ENCODE measurements around the gene PSMC3. TPM values are rescaled to one million over a fixed set of nuclear protein-coding genes. Genes with fewer than 3 reads are reported as not detected.
A peak's percentile ranks its signal among the peaks of the same experiment; 100 is the strongest.

The PSMC3 gene
- total and polyA plus RNA-seq, 2 of the 13 experiments (the other 11 are each of a cell fraction or from before 2014, with no cell fraction given), result 75.8 to 214 TPM

DNA sequence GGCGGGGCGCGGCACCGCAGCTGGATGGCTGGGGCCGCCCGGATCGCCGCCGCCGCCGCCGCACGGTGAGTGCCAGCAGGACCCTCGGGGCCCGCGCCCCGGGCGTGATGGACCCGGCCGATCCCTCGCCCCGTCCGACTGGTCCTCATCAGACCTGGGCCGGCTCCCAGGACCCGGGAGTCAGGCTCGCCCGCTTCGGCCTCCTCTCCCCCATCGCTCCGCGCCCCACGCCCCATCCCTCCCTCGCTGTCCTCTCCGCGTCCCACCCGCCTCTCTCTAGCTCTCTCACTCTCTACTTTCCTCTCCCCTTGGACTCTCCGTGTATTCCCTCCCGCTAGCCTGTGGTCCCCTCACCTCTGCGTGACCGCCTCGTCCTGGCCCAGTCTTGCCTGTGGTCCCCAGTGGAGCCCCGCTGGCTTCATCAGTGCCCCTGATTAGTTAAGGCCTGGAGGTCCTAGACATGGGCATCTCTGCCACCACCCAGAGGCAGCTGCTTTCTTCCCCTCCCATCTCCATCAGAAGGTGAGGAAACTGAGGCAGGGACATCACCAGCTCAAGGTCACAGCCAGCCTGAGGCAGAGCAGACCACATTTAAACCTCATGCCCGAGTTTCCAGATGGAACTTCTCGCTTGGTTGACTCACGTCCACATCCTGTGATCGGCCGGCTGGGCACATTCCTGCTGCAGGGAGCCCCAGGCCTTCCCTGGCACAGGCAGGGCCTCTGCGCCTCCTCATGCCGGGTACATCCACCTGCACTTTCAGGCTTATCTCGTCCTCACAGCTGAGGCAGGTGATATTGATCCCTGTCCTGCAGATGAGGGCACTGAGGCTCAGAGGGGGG is 17.4 kb downstream of the PSMC3 start (continued):
- TF ChIP-seq ZNF350 (CRISPR knock-in tag; IDR thresholded peaks at IDR 0.05; ENCODE audit: borderline replicate concordance, low read depth) (peak; percentile 47), ZNF777 (CRISPR knock-in tag; IDR thresholded peaks at IDR 0.05) (peak; percentile 9; the same call in 1 of the 2 replicates), ZNF572 (CRISPR knock-in tag; IDR thresholded peaks at IDR 0.05) (0 out of 2 replicates have a peak, but pooled peaks have one; percentile 64), DZIP1 (CRISPR knock-in tag; IDR thresholded peaks at IDR 0.05) (peak; percentile 65; the same call in 1 of the 2 replicates), BRD4 (CRISPR knock-in tag; IDR thresholded peaks at IDR 0.05) (peak; percentile 38; the same call in 1 of the 2 replicates), GABPA (IDR thresholded peaks at IDR 0.05; ENCODE audit: low read depth, low read length) (no peak), GABPA (CRISPR knock-in tag; IDR thresholded peaks at IDR 0.05; ENCODE audit: low read depth) (peak; percentile 16; the same call in 1 of the 2 replicates), ZFP90 (CRISPR knock-in tag; IDR thresholded peaks at IDR 0.05; ENCODE audit: borderline replicate concordance) (no peak), XRCC5 (optimal IDR thresholded peaks at IDR 0.05; ENCODE audit: low read length) (no peak)
- TF ChIP-seq, protein P1, sequence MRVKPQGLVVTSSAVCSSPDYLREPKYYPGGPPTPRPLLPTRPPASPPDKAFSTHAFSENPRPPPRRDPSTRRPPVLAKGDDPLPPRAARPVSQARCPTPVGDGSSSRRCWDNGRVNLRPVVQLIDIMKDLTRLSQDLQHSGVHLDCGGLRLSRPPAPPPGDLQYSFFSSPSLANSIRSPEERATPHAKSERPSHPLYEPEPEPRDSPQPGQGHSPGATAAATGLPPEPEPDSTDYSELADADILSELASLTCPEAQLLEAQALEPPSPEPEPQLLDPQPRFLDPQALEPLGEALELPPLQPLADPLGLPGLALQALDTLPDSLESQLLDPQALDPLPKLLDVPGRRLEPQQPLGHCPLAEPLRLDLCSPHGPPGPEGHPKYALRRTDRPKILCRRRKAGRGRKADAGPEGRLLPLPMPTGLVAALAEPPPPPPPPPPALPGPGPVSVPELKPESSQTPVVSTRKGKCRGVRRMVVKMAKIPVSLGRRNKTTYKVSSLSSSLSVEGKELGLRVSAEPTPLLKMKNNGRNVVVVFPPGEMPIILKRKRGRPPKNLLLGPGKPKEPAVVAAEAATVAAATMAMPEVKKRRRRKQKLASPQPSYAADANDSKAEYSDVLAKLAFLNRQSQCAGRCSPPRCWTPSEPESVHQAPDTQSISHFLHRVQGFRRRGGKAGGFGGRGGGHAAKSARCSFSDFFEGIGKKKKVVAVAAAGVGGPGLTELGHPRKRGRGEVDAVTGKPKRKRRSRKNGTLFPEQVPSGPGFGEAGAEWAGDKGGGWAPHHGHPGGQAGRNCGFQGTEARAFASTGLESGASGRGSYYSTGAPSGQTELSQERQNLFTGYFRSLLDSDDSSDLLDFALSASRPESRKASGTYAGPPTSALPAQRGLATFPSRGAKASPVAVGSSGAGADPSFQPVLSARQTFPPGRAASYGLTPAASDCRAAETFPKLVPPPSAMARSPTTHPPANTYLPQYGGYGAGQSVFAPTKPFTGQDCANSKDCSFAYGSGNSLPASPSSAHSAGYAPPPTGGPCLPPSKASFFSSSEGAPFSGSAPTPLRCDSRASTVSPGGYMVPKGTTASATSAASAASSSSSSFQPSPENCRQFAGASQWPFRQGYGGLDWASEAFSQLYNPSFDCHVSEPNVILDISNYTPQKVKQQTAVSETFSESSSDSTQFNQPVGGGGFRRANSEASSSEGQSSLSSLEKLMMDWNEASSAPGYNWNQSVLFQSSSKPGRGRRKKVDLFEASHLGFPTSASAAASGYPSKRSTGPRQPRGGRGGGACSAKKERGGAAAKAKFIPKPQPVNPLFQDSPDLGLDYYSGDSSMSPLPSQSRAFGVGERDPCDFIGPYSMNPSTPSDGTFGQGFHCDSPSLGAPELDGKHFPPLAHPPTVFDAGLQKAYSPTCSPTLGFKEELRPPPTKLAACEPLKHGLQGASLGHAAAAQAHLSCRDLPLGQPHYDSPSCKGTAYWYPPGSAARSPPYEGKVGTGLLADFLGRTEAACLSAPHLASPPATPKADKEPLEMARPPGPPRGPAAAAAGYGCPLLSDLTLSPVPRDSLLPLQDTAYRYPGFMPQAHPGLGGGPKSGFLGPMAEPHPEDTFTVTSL (CRISPR knock-in tag; IDR thresholded peaks at IDR 0.05; ENCODE audit: borderline replicate concordance), result peak; percentile 18; the same call in 1 of the 2 replicates
- TF ChIP-seq, protein P2, sequence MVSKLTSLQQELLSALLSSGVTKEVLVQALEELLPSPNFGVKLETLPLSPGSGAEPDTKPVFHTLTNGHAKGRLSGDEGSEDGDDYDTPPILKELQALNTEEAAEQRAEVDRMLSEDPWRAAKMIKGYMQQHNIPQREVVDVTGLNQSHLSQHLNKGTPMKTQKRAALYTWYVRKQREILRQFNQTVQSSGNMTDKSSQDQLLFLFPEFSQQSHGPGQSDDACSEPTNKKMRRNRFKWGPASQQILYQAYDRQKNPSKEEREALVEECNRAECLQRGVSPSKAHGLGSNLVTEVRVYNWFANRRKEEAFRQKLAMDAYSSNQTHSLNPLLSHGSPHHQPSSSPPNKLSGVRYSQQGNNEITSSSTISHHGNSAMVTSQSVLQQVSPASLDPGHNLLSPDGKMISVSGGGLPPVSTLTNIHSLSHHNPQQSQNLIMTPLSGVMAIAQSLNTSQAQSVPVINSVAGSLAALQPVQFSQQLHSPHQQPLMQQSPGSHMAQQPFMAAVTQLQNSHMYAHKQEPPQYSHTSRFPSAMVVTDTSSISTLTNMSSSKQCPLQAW (CRISPR knock-in tag; IDR thresholded peaks at IDR 0.05), result 0 out of 2 replicates have a peak, but pooled peaks have one; percentile 42
- TF ChIP-seq, protein P3, sequence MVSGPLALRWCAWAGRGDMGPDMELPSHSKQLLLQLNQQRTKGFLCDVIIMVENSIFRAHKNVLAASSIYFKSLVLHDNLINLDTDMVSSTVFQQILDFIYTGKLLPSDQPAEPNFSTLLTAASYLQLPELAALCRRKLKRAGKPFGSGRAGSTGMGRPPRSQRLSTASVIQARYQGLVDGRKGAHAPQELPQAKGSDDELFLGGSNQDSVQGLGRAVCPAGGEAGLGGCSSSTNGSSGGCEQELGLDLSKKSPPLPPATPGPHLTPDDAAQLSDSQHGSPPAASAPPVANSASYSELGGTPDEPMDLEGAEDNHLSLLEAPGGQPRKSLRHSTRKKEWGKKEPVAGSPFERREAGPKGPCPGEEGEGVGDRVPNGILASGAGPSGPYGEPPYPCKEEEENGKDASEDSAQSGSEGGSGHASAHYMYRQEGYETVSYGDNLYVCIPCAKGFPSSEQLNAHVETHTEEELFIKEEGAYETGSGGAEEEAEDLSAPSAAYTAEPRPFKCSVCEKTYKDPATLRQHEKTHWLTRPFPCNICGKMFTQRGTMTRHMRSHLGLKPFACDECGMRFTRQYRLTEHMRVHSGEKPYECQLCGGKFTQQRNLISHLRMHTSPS (CRISPR knock-in tag; IDR thresholded peaks at IDR 0.05; ENCODE audit: low read depth), result peak; percentile 84
